HG03432 (cell line): Measurements from ENCODE around the gene PRC1.
A peak's percentile ranks its signal among the peaks of the same experiment; 100 is the strongest.
"Not testable (repeated sequence)": the region's sequence is repeated elsewhere in the genome, so short reads cannot be mapped to it uniquely, and the experiment has no call there.

ENCODE experiments used
- ATAC-seq: cut with Tn5 transposase; IDR thresholded peaks from one replicate; pipeline ENCODE4 v1.9.1; 2021; ENCODE audit warnings: mild to moderate bottlenecking, moderate library complexity; ENCODE audit not compliant: unreplicated experiment

Gene PRC1

GRCh38 chr15:90934256-90934948 is 59.9 kb downstream of the PRC1 start:
- peak; percentile 37 for ATAC-seq

- no peak for ATAC-seq
These were observed 61.0 kb downstream of the PRC1 start for GRCh38 chr15:90933301-90933700.

GRCh38 chr15:90932660-90932991 is 61.7 kb downstream of the PRC1 start:
- ATAC-seq = no peak

GRCh38 chr15:90931828-90932659 is 62.3 kb downstream of the PRC1 start, which contains the start of gene HDDC3:
Gene HDDC3 (minus strand): TSS chr15:90932549. CDS start chr15:90932540, 9 bp downstream.
- ATAC-seq = peak; percentile 48

GRCh38 chr15:90931575-90931827 is 62.8 kb downstream of the PRC1 start:
- no peak for ATAC-seq

GRCh38 chr15:90930861-90931574 is 63.3 kb downstream of the PRC1 start:
- no peak for ATAC-seq

- no peak for ATAC-seq
These were observed 64.9 kb downstream of the PRC1 start for GRCh38 chr15:90929246-90930019.

- ATAC-seq = not testable (repeated sequence)
These were observed 66.2 kb downstream of the PRC1 start for GRCh38 chr15:90928106-90928505.

GRCh38 chr15:90926766-90927165 is 67.6 kb downstream of the PRC1 start:
- not testable (repeated sequence) for ATAC-seq

- ATAC-seq = peak; percentile 77
These were observed 70.0 kb downstream of the PRC1 start for GRCh38 chr15:90924375-90924774.

- peak; percentile 81 for ATAC-seq
These were observed 71.5 kb downstream of the PRC1 start for GRCh38 chr15:90922712-90923322.

GRCh38 chr15:90921887-90922286 is 72.4 kb downstream of the PRC1 start:
- no peak for ATAC-seq

GRCh38 chr15:90918835-90919234 is 75.5 kb downstream of the PRC1 start:
- no peak for ATAC-seq

GRCh38 chr15:90918034-90918788 is 76.1 kb downstream of the PRC1 start:
- no peak for ATAC-seq

- ATAC-seq = no peak
These were observed 76.8 kb downstream of the PRC1 start for GRCh38 chr15:90917569-90917968.

GRCh38 chr15:90916461-90916860 is 77.9 kb downstream of the PRC1 start:
- ATAC-seq = no peak
